DND-41 (cell line): Measurements from ENCODE around the gene IGSF9B.

ENCODE experiments used
- CTCF ChIP-seq: IDR thresholded peaks from 2 replicates; pipeline ENCODE4 v1.5.1; 2012; ENCODE audit warnings: borderline replicate concordance, low read length, moderate library complexity, mild to moderate bottlenecking; ENCODE audit not compliant: poor library complexity, severe bottlenecking; ENCODE audit errors: extremely low read depth
- EZH2 ChIP-seq: IDR thresholded peaks from 3 replicates; pipeline ENCODE4 v1.6.1; 2012; ENCODE audit warnings: borderline replicate concordance, low read depth, mild to moderate bottlenecking, moderate library complexity, low read length, inconsistent platforms; ENCODE audit not compliant: severe bottlenecking

GRCh38 chr11:133902506-133902905, 54.3 kb downstream of the IGSF9B start:
- no peak for TF ChIP-seq CTCF
- no peak for TF ChIP-seq EZH2
